GM19328 (cell line): ENCODE measurements around the gene WDR70.
A peak's percentile ranks its signal among the peaks of the same experiment; 100 is the strongest.

Experiments used
- ATAC-seq: cut with Tn5 transposase; IDR thresholded peaks from one replicate; pipeline ENCODE4 v1.9.1; 2021; ENCODE audit warnings: mild to moderate bottlenecking, moderate library complexity; ENCODE audit not compliant: unreplicated experiment

WDR70 gene

DNA sequence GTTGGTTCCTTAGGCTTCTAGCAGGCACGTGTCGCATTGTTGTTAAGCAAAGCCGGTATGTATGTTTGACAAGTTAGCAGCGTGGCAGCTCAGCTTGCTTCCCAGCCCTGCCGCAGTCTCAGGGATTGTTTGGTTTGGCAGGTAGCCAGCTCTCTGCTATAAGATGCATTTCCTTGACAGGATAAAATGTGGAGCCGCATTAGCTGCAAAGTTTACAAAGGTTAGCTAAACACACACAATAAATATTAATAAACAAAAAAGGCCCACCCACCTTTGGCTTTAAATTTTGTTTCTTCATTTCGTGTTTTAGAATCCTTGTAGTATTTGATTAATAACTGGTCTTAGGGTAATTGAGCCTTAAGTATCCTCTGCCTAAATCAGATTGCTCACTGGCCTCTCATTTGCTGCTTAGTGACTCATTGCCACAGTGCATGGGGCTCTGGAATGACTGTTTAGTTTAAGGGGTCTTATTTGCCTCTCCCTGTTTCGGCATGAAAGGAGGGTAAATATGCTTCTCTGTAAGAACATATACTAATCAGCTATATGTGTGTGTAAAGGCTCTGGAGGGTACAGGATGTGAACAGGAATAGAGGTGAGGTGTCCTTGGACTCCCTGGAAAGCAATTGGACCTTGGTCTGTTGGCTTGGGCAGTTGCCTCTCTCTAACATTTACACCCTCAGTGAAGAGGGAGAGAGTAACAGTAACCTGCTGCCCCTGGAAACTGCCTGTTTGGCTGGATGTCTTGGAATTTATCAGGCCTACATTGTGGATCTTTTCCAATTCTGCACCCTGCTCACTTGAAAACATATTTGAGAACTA, 338.7 kb downstream of the WDR70 start:
- no peak for ATAC-seq

DNA sequence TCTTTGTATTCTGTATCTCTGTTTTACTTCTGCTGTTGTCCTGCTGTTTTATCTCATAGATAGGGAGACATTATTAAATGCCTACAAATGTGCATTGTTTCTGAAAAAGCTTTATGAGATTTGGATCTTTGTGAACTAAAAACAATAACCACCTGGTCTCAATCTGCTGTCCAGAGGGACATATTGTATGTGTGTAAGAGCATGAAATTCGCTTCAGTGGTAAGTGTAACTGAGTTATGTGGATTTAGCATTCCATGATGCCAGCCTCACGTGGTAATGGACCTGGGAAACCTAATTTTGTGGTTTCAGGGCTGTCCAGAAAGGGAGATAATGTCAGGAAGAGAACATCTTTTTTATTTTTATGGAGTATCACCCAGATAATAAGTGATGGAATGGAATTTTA, 341.4 kb downstream of the WDR70 start:
- ATAC-seq: no peak

DNA sequence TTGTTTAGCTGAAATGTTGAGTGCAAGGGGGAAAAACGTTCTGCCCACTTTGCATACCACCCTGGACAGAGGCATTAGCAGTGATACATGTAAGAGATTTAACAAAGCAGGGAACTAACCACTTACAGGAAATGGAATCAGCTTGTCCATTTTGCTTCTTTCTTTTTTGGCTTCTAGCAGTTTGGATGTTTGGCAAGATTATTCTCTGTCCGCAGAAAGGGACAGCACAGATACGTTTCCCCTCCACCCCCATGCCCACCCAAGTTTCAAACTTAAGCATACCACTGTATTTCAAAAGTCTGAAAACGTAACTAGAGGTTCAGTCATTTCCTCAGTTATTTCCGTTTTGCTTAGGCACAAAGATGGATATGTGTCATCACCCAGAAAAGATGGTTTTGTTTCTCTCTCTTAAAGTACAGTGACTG, 342.3 kb downstream of the WDR70 start:
- peak; percentile 68 for ATAC-seq

GRCh38 chr5:37722236-37723161, 343.4 kb downstream of the WDR70 start:
- no peak for ATAC-seq

DNA sequence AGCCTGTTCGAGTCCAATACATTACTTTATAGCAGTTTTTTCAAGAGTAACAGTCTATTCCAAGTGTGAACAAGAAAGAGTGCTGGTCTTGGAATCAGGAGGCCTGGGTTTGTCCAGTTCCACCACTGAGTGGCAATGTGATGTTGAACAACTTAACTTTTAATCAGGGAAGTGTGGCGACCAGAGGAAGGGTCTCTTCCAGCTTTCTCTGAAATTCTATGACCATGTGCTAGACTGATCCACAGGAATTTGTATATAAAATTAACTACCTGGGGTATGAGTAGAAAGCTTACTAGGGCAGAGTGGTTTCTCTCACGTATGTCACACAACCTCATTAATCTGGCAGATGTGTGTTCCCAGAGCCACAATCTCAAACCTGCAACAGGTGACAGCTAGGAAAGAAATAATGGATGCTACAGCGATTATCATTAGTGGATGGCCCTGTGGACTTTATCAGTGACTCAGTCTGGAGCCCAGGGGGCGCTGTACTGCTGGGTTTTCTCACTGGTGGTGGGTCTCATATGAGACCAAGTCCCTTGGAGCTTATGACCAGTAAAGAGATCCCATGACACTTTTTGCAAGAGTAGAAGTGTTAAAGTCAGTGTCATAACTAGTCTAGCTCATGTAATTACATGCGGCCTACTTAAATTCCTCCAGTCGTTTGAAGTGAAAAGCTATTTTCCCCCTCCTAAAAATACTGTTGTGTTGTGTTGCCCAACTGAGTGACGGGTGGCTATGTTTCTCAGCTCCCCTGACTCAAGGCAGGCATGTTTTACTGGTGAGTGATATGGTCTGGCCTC, 344.2 kb downstream of the WDR70 start:
- no peak for ATAC-seq

- no peak for ATAC-seq
Observed at GRCh38 chr5:37724395-37725125, 345.4 kb downstream of the WDR70 start.

GRCh38 chr5:37725185-37725584, 346.1 kb downstream of the WDR70 start:
- ATAC-seq: no peak

GRCh38 chr5:37727238-37727637, 348.1 kb downstream of the WDR70 start:
- ATAC-seq: no peak

- ATAC-seq: no peak
Observed at GRCh38 chr5:37730896-37731455, 351.9 kb downstream of the WDR70 start.

DNA sequence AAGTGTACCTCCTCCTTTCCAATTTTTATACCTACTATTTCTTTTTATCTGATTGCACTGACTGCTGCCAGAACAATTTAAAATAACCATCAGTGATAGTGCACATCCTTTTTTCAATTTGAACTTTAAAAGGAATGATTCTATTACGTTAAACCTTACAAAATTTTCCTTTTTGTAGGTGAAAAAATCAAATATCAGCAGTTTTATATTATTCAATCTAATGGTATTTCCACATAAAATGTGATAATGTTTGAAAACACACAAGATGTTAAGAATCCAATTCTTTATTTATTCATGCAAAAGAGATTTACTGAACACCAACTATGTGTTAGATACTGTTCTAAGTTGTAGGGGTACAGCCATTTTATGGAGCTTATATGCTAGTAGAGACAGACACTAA, 355.0 kb downstream of the WDR70 start:
- ATAC-seq: no peak

- no peak for ATAC-seq
Observed at GRCh38 chr5:37735649-37736347, 356.7 kb downstream of the WDR70 start.

- no peak for ATAC-seq
Observed at GRCh38 chr5:37736397-37736796, 357.3 kb downstream of the WDR70 start.

DNA sequence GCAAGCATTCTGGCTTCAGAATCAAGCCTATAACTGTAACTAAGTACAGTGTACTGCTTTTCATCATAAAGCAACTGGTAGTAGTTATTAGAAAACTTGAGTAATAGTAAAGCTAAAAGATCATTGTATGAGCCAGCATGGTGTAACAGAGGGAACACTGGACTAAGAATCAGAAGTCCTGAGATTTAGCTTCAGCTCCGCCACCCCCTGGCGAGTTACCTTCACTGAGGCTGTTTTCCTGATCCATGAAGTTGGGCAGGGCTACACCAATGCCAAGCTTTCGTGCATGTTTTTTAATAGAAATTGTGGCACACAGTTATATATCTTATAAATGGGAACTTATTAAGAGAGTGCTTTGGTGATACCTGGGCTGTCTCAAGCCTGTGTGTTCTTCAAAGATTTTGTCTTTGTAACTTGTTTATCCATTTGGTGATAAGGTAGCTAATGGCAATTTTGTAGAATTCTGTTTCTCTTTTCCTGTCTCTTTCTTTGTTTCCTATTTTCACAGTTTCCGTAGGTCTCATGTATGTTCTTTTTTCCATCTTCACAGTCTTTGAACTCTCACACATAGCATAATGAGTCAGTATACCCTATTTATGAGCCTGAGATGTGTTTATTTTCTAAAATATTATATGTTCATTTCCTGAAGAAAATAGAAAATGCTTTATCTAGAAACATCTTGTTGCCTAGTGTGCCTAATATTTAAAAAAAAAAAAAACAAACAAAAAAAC, 358.4 kb downstream of the WDR70 start:
- no peak for ATAC-seq

- ATAC-seq: peak; percentile 89
Observed at GRCh38 chr5:37738057-37738691, 359.1 kb downstream of the WDR70 start.

DNA sequence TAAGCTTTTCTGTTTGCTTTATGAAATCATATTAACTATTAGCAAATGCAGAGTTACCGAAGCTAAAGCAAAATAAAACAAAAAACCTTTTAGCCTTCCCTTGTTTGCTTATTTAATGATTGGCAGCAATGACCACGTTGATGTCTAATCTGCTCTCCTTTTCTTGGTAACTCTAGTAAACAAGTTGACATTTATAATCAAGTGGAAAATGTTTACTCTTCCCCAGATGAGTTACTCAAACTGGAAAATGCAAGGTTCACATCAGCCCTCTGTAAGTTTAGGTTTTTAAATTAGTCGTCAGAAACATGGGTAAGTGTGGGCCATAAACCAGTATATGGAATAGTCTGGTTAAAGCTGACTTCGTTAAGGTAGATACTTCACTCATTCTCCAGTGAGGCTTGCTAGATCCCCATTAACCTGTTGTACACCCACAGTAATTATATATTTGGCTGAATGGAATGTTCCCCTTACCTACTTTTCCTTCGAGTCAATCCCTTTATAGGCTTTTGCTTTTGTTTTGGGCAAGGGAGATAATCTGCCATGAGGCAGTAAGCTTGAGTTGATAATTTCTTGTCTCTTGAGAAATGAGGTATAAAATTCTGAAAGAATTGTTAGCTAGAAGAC, 359.9 kb downstream of the WDR70 start:
- no peak for ATAC-seq

GRCh38 chr5:37739817-37740261, 360.7 kb downstream of the WDR70 start:
- no peak for ATAC-seq

DNA sequence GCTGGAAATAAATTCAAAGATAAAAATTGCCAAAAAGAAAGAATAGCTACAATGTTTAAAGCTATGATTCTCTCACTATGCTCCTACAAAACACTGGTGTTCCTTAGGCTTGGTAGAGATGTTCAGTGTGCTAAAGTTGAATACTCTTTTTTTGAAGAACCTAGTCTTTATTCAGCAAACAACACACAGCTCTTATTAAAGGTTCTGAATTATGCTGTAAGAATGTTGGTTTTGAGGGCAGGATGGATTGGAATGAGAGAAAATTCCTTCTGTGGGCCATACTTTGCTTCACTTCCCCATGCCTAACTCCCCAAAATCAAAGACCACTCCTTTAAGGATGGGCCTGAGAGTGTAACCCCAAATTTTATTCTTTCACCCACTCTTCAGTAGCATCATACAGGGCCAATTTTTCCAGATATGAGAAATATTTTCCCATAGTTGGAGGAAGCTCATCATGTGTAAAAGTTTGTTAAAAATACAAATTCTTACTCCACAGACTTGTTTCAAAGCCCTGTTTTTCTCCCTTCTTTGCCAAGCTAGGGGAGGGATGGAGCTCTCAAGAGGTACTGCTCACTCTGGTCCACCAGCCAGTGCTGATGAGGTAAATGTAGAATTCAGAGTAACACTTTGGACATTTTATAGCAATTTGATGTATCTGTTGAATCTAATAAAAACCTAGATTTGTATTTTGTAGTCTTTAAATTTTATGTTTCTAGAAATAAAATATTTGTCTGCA, 361.4 kb downstream of the WDR70 start:
- no peak for ATAC-seq
